ENCODE measurements around the gene NAV1.

GRCh38 chr1:201506557-201507359, 32.2 kb upstream of the NAV1 start, which contains the start of gene CSRP1:
- TF ChIP-seq POLR2A (IDR thresholded peaks at IDR 0.05; ENCODE audit: low read length) (peak; percentile 83), GATA1 (IDR thresholded peaks at IDR 0.05; ENCODE audit: low read depth, low read length) (no peak)
